Neuron (in vitro differentiated cells): ENCODE measurements around the gene UNC5B.

Experiments used
- H2AFZ ChIP-seq: one replicate; pipeline ENCODE4 v1.6.1; 2013; ENCODE audit warnings: low read depth, mild to moderate bottlenecking, inconsistent platforms, low read length, moderate library complexity
- H3K27me3 ChIP-seq: one replicate; pipeline ENCODE4 v1.6.1; 2013; ENCODE audit warnings: low read length; ENCODE audit not compliant: insufficient read depth
- H3K36me3 ChIP-seq: one replicate; pipeline ENCODE4 v1.6.1; 2013; ENCODE audit warnings: low read length; ENCODE audit not compliant: insufficient read depth
- H3K4me1 ChIP-seq: one replicate; pipeline ENCODE4 v1.6.1; 2013; ENCODE audit warnings: low read length; ENCODE audit not compliant: insufficient read depth
- H3K4me3 ChIP-seq: 2 replicates; pipeline ENCODE4 v1.5.1; 2013; ENCODE audit warnings: mild to moderate bottlenecking, low read length, moderate library complexity
- H3K9me3 ChIP-seq: one replicate; pipeline ENCODE4 v1.6.1; 2013; ENCODE audit warnings: low read length

The UNC5B gene

GRCh38 chr10:71193516-71193915 lies 18.9 kb upstream of the UNC5B start:
- no peaks in the 10 kb centered on the region for H3K36me3 ChIP-seq
- H3K9me3 ChIP-seq: peaks cover 2% of the 10 kb centered on the region
- H3K27me3 ChIP-seq: peaks cover 12% of the 10 kb centered on the region
- no peak overlapping the region for H2AFZ ChIP-seq
- no peaks in the 10 kb centered on the region for H3K4me1 ChIP-seq
- no peak overlapping the region for H3K4me3 ChIP-seq

GRCh38 chr10:71197955-71198354 lies 14.4 kb upstream of the UNC5B start:
- no peak overlapping the region for H2AFZ ChIP-seq
- no peaks in the 10 kb centered on the region for H3K4me1 ChIP-seq
- H3K27me3 ChIP-seq: no peaks in the 10 kb centered on the region
- H3K36me3 ChIP-seq: no peaks in the 10 kb centered on the region
- no peak overlapping the region for H3K4me3 ChIP-seq
- H3K9me3 ChIP-seq: peaks cover 3% of the 10 kb centered on the region

GRCh38 chr10:71201849-71202248 lies 10.5 kb upstream of the UNC5B start:
- H3K9me3 ChIP-seq: peaks cover 3% of the 10 kb centered on the region
- no peaks in the 10 kb centered on the region for H3K4me1 ChIP-seq
- no peaks in the 10 kb centered on the region for H3K36me3 ChIP-seq
- peaks cover 6% of the 10 kb centered on the region for H3K27me3 ChIP-seq
- H3K4me3 ChIP-seq: no peak overlapping the region
- no peak overlapping the region for H2AFZ ChIP-seq

DNA sequence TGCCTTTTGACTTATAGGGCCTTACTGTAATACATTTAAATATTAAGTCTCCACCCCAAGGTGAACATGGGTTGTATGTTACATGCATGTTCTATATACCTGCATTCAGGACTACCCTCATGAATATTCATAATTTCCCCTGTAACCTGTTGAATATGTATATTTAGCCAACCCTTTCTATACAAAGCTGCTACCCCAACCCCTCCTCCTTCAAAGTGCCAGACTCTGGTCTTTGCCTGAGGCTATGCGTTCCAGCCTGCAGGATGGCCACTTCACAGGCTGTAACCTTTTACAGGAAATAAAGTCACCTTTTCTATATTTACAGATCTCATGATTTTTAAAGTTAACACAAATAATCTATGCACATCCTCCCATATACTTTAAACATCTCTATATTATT lies 10.1 kb upstream of the UNC5B start:
- Histone ChIP-seq H3K36me3 (no peaks in the 10 kb centered on the region), H3K4me1 (no peaks in the 10 kb centered on the region), H2AFZ (no peak overlapping the region), H3K9me3 (peaks cover 2% of the 10 kb centered on the region), H3K4me3 (no peak overlapping the region), H3K27me3 (peaks cover 10% of the 10 kb centered on the region)

DNA sequence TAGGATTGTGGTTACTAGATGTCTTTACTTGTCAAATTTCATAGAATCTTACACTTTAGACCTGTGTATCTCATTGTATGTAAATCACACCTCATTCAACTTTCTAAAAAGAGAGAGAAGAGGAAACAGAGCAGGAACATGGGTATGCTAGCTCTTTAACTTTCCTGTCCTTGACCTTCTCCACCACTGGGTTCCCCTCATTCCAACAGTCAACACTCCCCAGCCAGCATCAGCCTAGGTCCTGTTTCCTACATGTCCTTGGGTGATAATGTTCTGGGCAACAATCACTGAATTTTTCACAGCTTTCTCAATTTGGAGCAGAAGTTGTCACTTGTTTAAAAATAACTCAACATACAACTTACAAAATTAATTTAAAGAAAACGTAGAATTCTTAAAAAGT lies 9.2 kb upstream of the UNC5B start:
- Histone ChIP-seq H3K9me3 (peaks cover 2% of the 10 kb centered on the region), H3K27me3 (peaks cover 15% of the 10 kb centered on the region), H2AFZ (no peak overlapping the region), H3K4me3 (no peak overlapping the region), H3K36me3 (no peaks in the 10 kb centered on the region), H3K4me1 (no peaks in the 10 kb centered on the region)

- Histone ChIP-seq H3K36me3 (no peaks in the 10 kb centered on the region), H2AFZ (no peak overlapping the region), H3K4me3 (no peak overlapping the region), H3K27me3 (peaks cover 15% of the 10 kb centered on the region), H3K9me3 (no peaks in the 10 kb centered on the region), H3K4me1 (no peaks in the 10 kb centered on the region)
Measured at GRCh38 chr10:71203716-71204115, 8.7 kb upstream of the UNC5B start.

- Histone ChIP-seq H3K4me3 (no peak overlapping the region), H3K27me3 (peaks cover 20% of the 10 kb centered on the region), H3K36me3 (no peaks in the 10 kb centered on the region), H2AFZ (no peak overlapping the region), H3K9me3 (no peaks in the 10 kb centered on the region), H3K4me1 (no peaks in the 10 kb centered on the region)
Measured at GRCh38 chr10:71204746-71205145, 7.6 kb upstream of the UNC5B start.

DNA sequence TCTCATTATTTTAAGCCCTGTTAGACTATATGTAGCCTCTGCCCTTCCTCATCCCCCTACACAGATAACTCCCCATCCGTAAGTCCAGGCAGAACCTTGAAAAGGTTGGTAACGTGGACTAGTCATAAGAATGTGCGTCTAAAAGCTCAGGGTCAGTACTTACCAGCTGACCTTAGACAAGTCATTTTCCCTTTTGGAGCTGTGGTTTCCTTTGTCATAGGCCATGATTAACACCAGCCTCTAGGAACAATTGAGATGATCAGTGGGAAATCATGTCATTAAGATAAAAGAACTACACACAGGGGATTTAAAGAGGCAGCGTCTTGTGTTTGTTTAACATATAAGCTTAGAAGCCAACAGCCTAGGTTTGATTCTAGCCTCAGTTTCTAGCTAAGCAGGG lies 6.9 kb upstream of the UNC5B start:
- no peak overlapping the region for H2AFZ ChIP-seq
- H3K27me3 ChIP-seq: peaks cover 28% of the 10 kb centered on the region
- H3K36me3 ChIP-seq: no peaks in the 10 kb centered on the region
- no peaks in the 10 kb centered on the region for H3K9me3 ChIP-seq
- no peak overlapping the region for H3K4me3 ChIP-seq
- H3K4me1 ChIP-seq: no peaks in the 10 kb centered on the region

GRCh38 chr10:71206911-71207310 lies 5.5 kb upstream of the UNC5B start:
- no peak overlapping the region for H2AFZ ChIP-seq
- H3K9me3 ChIP-seq: no peaks in the 10 kb centered on the region
- H3K27me3 ChIP-seq: peaks cover 39% of the 10 kb centered on the region

GRCh38 chr10:71207578-71207977 lies 4.8 kb upstream of the UNC5B start:
- Histone ChIP-seq H3K9me3 (no peaks in the 10 kb centered on the region), H3K4me3 (no peak overlapping the region), H2AFZ (no peak overlapping the region), H3K36me3 (no peaks in the 10 kb centered on the region), H3K27me3 (peaks cover 39% of the 10 kb centered on the region), H3K4me1 (no peaks in the 10 kb centered on the region)

More at GRCh38 chr10:71206911-71207310, 5.5 kb upstream of the UNC5B start:
- no peak overlapping the region for H3K4me3 ChIP-seq
- H3K36me3 ChIP-seq: no peaks in the 10 kb centered on the region
- no peaks in the 10 kb centered on the region for H3K4me1 ChIP-seq

DNA sequence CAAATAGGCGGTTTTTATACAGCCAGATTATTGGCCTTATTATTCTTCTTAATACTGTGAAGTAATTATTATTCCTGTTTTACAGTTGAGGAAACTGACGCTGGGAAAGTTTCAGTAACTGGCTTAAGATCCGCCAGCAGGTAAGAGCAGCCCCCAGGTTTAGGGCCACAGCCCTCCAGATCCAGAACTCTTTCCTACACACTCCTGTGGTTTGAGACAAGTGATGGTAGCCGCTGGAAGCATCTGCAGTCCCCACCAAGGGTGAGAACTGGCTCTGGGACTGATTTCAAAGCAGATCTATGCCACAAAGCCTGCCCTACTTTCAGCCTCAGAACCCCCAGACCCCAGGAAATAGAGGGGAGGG lies 3.0 kb upstream of the UNC5B start:
- peaks cover 15% of the 10 kb centered on the region for H3K4me1 ChIP-seq
- H3K36me3 ChIP-seq: no peaks in the 10 kb centered on the region
- H2AFZ ChIP-seq: no peak overlapping the region
- no peak overlapping the region for H3K4me3 ChIP-seq
- H3K27me3 ChIP-seq: peaks cover 44% of the 10 kb centered on the region
- no peaks in the 10 kb centered on the region for H3K9me3 ChIP-seq

DNA sequence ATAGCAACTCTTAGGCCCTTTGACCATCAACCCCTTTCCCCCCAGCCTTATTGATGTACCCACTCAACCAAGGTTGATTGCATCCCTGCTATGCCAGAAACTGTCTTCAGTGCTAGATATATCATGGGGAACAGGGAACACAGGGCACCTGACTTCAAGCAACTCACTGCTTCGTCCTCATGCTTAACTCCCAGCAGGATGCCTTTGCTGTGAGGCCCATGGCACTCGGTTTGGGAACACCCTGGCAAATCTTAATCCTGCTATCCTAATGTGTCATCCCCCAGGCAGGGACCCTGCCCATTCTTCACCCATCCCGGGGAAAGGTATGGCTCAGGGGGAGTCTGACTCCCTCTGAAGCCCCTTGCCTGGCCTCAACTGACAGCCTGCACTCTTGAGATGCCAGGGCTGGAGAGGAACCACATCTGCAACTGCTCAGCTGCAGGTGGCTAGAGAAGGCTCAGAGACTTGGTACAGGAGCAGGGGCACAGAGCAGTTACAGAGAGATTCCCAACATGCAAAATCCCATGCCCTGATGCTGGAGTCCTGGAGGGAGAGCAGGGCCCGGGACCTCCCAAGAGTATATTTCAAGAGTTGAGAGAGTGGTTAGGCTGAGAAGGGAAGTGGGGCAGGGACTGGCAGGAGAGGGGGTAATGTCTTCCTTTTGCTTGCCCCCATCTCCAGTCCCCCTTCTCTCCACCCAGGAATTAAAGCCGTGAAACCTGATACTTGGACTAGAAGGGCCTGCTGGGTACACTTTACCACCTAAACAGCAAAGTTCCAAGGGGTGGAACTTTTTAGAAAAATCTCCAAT lies 2.4 kb upstream of the UNC5B start:
- H3K36me3 ChIP-seq: no peaks in the 10 kb centered on the region
- no peak overlapping the region for H2AFZ ChIP-seq
- H3K4me1 ChIP-seq: peaks cover 17% of the 10 kb centered on the region
- H3K27me3 ChIP-seq: peaks cover 50% of the 10 kb centered on the region
- H3K9me3 ChIP-seq: no peaks in the 10 kb centered on the region
- H3K4me3 ChIP-seq: no peak overlapping the region

GRCh38 chr10:71210542-71210871 lies 1.9 kb upstream of the UNC5B start:
- no peaks in the 10 kb centered on the region for H3K36me3 ChIP-seq
- peaks cover 54% of the 10 kb centered on the region for H3K27me3 ChIP-seq

DNA sequence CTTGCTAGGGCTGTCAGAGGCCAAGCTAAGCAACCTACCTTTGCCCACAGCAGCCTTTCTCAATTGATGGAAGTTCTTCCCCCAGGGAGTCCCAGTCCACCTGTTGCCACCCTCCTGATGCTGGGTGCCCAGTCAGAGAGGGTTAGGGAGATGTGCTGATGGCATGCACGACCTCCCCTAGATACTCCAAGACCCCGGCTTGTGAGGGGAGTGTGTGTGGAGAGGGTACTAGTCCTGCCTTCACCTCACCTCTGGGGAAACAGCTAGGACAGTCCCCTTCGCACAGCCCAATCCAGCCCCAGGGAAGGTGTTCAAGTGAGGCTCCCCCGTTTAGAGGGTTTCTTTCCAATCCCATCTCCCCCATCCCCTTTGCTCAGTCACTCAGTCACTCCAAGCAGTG lies 1.3 kb upstream of the UNC5B start:
- Histone ChIP-seq H2AFZ (no peak overlapping the region), H3K9me3 (no peaks in the 10 kb centered on the region), H3K4me3 (no peak overlapping the region), H3K4me1 (peaks cover 17% of the 10 kb centered on the region), H3K36me3 (no peaks in the 10 kb centered on the region), H3K27me3 (peaks cover 57% of the 10 kb centered on the region)

More at GRCh38 chr10:71210542-71210871, 1.9 kb upstream of the UNC5B start:
- H3K4me1 ChIP-seq: peaks cover 17% of the 10 kb centered on the region
- H3K4me3 ChIP-seq: no peak overlapping the region
- no peak overlapping the region for H2AFZ ChIP-seq
- H3K9me3 ChIP-seq: no peaks in the 10 kb centered on the region
